ENCODE results near the gene KRTDAP. TPM values are rescaled to one million over a fixed set of nuclear protein-coding genes. Genes with fewer than 3 reads are reported as not detected.

Gene KRTDAP
- total and polyA plus RNA-seq, 5 donors = 0.29 TPM; not detected in 4

DNA sequence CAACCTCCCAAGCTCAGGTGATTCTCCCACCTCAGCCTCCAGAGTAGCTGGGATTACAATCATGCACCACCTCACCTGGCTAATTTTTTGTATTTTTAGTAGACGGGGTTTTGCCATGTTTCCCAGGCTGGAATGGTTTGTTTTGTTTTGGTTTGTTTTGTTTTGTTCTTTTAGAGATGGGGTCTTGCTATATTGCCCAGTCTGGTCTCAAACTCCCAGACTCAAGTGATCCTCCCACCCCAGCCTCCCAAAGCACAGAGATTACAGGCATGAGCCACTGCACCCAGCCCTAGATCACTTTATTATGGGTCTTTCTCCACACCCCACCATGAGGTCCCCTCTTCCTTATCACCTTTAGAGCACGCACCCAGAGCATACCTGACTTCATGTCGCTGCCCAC is 8.0 kb upstream of the KRTDAP start:
- Histone ChIP-seq H3K9me3 (ENCODE audit: control insufficient read depth, low read length) (no peaks in the 10 kb centered on the region), H3K27me3 (ENCODE audit: control insufficient read depth, insufficient read depth) (no peaks in the 10 kb centered on the region), H3K4me1 (ENCODE audit: control insufficient read depth, insufficient read depth, low read length) (no peaks in the 10 kb centered on the region), H3K4me3 (ENCODE audit: low read length) (no peak overlapping the region), H3K27ac (ENCODE audit: low read length) (no peak overlapping the region)
- ATAC-seq = no peak
- intact Hi-C loops (cut with DNase I) = loop anchor here in 2 of 4 donors (10.0 kb wide), 2 partner anchors 143 to 223 kb away; partner anchors contain the start of gene FFAR3 (in 1 of the 2)
- 70% methylated on average over 3 of the region's 3 CpGs for WGBS
- DNase-seq = no peak

DNA sequence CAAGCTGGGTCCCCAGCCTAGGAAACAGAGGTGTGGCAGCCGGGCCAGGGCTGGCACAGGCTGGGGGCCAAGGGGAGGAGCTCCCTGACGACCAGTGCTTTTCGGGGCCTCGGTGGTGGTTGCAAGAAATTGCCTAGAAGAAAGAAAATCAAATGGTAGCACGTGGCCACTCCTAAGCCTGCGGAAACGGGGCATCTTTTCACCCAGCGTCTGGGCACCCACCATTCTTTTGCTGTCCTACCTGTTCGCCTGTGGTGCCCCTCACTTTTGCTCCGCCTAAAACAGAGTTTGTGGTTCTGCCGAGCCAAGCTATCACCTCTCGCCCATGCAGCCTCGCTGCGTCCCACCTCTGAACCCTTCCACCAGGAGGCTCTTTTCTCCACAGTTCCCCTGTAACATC is 7.1 kb upstream of the KRTDAP start:
- H3K4me3 ChIP-seq (ENCODE audit: low read length) = no peak overlapping the region
- no peaks in the 10 kb centered on the region for H3K4me1 ChIP-seq (ENCODE audit: control insufficient read depth, insufficient read depth, low read length)
- H3K27ac ChIP-seq (ENCODE audit: low read length) = no peak overlapping the region
- no peaks in the 10 kb centered on the region for H3K9me3 ChIP-seq (ENCODE audit: control insufficient read depth, low read length)
- 77% methylated on average over 14 of the region's 14 CpGs for WGBS
- DNase-seq = no peak
- intact Hi-C loops (cut with DNase I) = loop anchor here in 2 of 4 donors (10.0 kb wide), 2 partner anchors 143 to 223 kb away; partner anchors contain the start of gene FFAR3 (in 1 of the 2)
- ATAC-seq = no peak
- no peaks in the 10 kb centered on the region for H3K27me3 ChIP-seq (ENCODE audit: control insufficient read depth, insufficient read depth)

DNA sequence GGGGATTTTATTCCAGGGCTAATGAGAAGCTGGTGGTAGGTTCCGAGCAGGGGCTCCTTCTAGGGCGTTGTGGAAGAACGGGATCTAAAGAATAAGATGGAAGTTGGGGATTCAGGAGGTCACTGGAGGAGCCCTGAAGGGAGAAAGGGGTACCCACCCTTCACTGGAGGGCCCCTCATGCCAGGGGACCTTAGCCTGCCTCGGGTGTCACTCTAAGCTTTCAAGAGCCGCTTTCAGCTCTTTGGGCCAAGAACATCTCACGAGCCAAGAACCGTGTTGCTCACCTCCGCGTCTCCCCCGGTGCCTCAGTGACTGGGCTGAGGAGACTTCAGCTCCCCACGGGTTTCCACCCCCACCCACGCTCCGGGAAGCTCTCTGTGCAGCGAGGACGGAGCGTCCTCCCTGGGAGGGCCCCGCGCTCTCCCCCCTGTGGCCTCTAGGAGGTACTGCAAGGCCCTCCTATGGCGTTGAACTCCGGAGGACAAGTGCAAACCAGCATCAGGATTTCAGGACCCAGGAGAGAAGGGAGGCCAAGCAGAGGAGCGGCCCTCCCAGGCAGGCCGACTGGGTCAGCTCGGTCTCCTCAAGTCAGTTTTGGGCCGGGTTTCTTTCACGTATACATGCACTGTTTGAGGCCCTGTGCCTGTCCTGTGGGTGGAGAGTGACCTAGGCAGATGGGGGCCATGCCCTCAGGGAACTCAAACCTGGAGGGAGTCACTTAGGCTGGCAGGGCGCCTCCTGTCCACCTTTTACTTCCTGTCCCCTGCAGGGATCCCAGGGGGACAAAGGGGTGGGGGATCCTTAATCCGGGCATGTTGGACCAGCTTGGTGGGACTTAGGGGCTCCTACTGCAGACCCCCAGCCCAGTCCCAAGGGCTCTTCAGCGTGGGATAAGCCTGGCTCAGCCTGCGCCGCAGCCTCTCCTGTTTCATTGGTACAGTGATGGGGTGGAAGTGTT is 5.1 kb upstream of the KRTDAP start:
- peak; percentile 61 to 82 (median 82) for DNase-seq
- Histone ChIP-seq H3K4me3 (ENCODE audit: low read length) (no peak overlapping the region), H3K9me3 (ENCODE audit: control insufficient read depth, low read length) (no peaks in the 10 kb centered on the region), H3K27me3 (ENCODE audit: control insufficient read depth, insufficient read depth) (no peaks in the 10 kb centered on the region), H3K27ac (ENCODE audit: low read length) (no peak overlapping the region), H3K4me1 (ENCODE audit: control insufficient read depth, insufficient read depth, low read length) (no peaks in the 10 kb centered on the region)
- intact Hi-C loops (cut with DNase I) = loop anchor here in 3 of 4 donors (2.0 to 10.0 kb wide), 3 partner anchors 141 to 221 kb away; partner anchors contain the start of gene FFAR3 (in 1 of the 3)
- WGBS = 25% methylated on average over 30 of the region's 30 CpGs
- ATAC-seq = peak; percentile 85 to 90

DNA sequence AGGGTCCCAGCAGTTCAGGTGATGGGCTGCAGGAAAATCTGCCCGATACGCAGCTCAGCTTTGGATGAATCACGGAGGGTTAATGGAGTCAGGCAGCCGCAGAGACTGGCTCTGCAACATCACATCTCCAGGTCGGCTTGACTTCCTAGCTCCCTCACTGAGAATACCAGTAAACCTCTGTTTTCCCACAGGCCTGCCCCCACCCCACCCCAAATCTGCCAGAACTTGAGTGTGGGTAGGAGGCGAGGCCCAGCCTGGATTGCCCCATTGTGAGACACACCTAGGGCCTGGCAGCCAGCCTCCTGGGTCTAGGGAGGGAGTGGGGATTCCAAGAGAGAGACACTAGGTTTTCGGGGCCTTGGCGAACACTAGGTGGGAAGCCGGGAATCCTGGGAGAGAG is 3.7 kb upstream of the KRTDAP start:
- Histone ChIP-seq H3K27ac (ENCODE audit: low read length) (no peak overlapping the region), H3K27me3 (ENCODE audit: control insufficient read depth, insufficient read depth) (no peaks in the 10 kb centered on the region), H3K9me3 (ENCODE audit: control insufficient read depth, low read length) (no peaks in the 10 kb centered on the region), H3K4me3 (ENCODE audit: low read length) (no peak overlapping the region), H3K4me1 (ENCODE audit: control insufficient read depth, insufficient read depth, low read length) (no peaks in the 10 kb centered on the region)
- DNase-seq = no peak
- WGBS = 85% methylated on average over 9 of the region's 9 CpGs
- intact Hi-C loops (cut with DNase I) = loop anchor here (2.0 to 10.0 kb wide), 4 partner anchors 139 to 219 kb away; partner anchors contain the start of gene FFAR3 (in 1 of the 4)
- ATAC-seq = no peak

GRCh38 chr19:35491836-35492360 is 1.6 kb upstream of the KRTDAP start:
- no peaks in the 10 kb centered on the region for H3K27me3 ChIP-seq (ENCODE audit: control insufficient read depth, insufficient read depth)
- H3K9me3 ChIP-seq (ENCODE audit: control insufficient read depth, low read length) = no peaks in the 10 kb centered on the region
- intact Hi-C loops (cut with DNase I) = loop anchor here in 3 of 4 donors (5.0 to 10.0 kb wide), 3 partner anchors 137 to 217 kb away; partner anchors contain the start of gene FFAR3 (in 1 of the 3)
- no peak overlapping the region for H3K4me3 ChIP-seq (ENCODE audit: low read length)
- ATAC-seq (no peak), DNase-seq (no peak)
- no peaks in the 10 kb centered on the region for H3K4me1 ChIP-seq (ENCODE audit: control insufficient read depth, insufficient read depth, low read length)
- no peak overlapping the region for H3K27ac ChIP-seq (ENCODE audit: low read length)
- WGBS = 86% methylated on average over 9 of the region's 9 CpGs

GRCh38 chr19:35488677-35489076 is 1.6 kb downstream of the KRTDAP start:
- no peak for DNase-seq
- intact Hi-C loops (cut with DNase I) = no loop called here
- H3K9me3 ChIP-seq (ENCODE audit: control insufficient read depth, low read length) = no peaks in the 10 kb centered on the region
- H3K4me3 ChIP-seq (ENCODE audit: low read length) = no peak overlapping the region
- ATAC-seq = no peak
- H3K4me1 ChIP-seq (ENCODE audit: control insufficient read depth, insufficient read depth, low read length) = no peaks in the 10 kb centered on the region
- no peak overlapping the region for H3K27ac ChIP-seq (ENCODE audit: low read length)
- H3K27me3 ChIP-seq (ENCODE audit: control insufficient read depth, insufficient read depth) = no peaks in the 10 kb centered on the region
- WGBS = 81% methylated on average over 16 of the region's 16 CpGs

GRCh38 chr19:35487656-35488182 is 2.5 kb downstream of the KRTDAP start:
- Histone ChIP-seq H3K9me3 (ENCODE audit: control insufficient read depth, low read length) (no peaks in the 10 kb centered on the region), H3K27me3 (ENCODE audit: control insufficient read depth, insufficient read depth) (no peaks in the 10 kb centered on the region), H3K4me1 (ENCODE audit: control insufficient read depth, insufficient read depth, low read length) (no peaks in the 10 kb centered on the region), H3K27ac (ENCODE audit: low read length) (no peak overlapping the region), H3K4me3 (ENCODE audit: low read length) (no peak overlapping the region)
- no peak for DNase-seq
- WGBS = 73% methylated on average over 10 of the region's 10 CpGs
- intact Hi-C loops (cut with DNase I) = no loop called here
- no peak for ATAC-seq

- no peaks in the 10 kb centered on the region for H3K27me3 ChIP-seq (ENCODE audit: control insufficient read depth, insufficient read depth)
- intact Hi-C loops (cut with DNase I) = no loop called here
- H3K4me3 ChIP-seq (ENCODE audit: low read length) = no peak overlapping the region
- no peak for DNase-seq
- no peaks in the 10 kb centered on the region for H3K4me1 ChIP-seq (ENCODE audit: control insufficient read depth, insufficient read depth, low read length)
- no peaks in the 10 kb centered on the region for H3K9me3 ChIP-seq (ENCODE audit: control insufficient read depth, low read length)
- ATAC-seq = no peak
- 59% methylated on average over 3 of the region's 3 CpGs for WGBS
- H3K27ac ChIP-seq (ENCODE audit: low read length) = no peak overlapping the region
Observed at GRCh38 chr19:35486268-35486708, 4.0 kb downstream of the KRTDAP start.

- no peak for DNase-seq
- intact Hi-C loops (cut with DNase I) = no loop called here
- Histone ChIP-seq H3K27me3 (ENCODE audit: control insufficient read depth, insufficient read depth) (no peaks in the 10 kb centered on the region), H3K4me3 (ENCODE audit: low read length) (no peak overlapping the region), H3K4me1 (ENCODE audit: control insufficient read depth, insufficient read depth, low read length) (no peaks in the 10 kb centered on the region), H3K27ac (ENCODE audit: low read length) (no peak overlapping the region), H3K9me3 (ENCODE audit: control insufficient read depth, low read length) (no peaks in the 10 kb centered on the region)
- ATAC-seq = peak in 1 of 2 donors; percentile 36
- WGBS = 42% methylated on average over 7 of the region's 7 CpGs
Observed at GRCh38 chr19:35484252-35485036, 5.8 kb downstream of the KRTDAP start.

- no peak overlapping the region for H3K27ac ChIP-seq (ENCODE audit: low read length)
- 77% methylated on average over 5 of the region's 5 CpGs for WGBS
- H3K27me3 ChIP-seq (ENCODE audit: control insufficient read depth, insufficient read depth) = no peaks in the 10 kb centered on the region
- no peak overlapping the region for H3K4me3 ChIP-seq (ENCODE audit: low read length)
- H3K4me1 ChIP-seq (ENCODE audit: control insufficient read depth, insufficient read depth, low read length) = no peaks in the 10 kb centered on the region
- intact Hi-C loops (cut with DNase I) = no loop called here
- no peak for DNase-seq
- no peaks in the 10 kb centered on the region for H3K9me3 ChIP-seq (ENCODE audit: control insufficient read depth, low read length)
- ATAC-seq = no peak
Observed at GRCh38 chr19:35483089-35483488, 7.2 kb downstream of the KRTDAP start.
